GM19351 (cell line): ENCODE data around the gene ALG1.
A peak's percentile ranks its signal among the peaks of the same experiment; 100 is the strongest.
"Not testable (repeated sequence)": the region's sequence is repeated elsewhere in the genome, so short reads cannot be mapped to it uniquely, and the experiment has no call there.

ENCODE experiments used
- ATAC-seq: cut with Tn5 transposase; IDR thresholded peaks from one replicate; pipeline ENCODE4 v1.9.1; 2021; ENCODE audit warnings: mild to moderate bottlenecking, moderate library complexity; ENCODE audit not compliant: unreplicated experiment

ALG1 gene

GRCh38 chr16:5097061-5097469 is 25.4 kb downstream of the ALG1 start:
- ATAC-seq: not testable (repeated sequence)

GRCh38 chr16:5097470-5098220 is 26.0 kb downstream of the ALG1 start, which contains the start of gene EEF2KMT:
TSS of gene EEF2KMT (minus strand) at chr16:5097795. CDS start at chr16:5097739, 56 bp downstream.
- ATAC-seq: peak; percentile 90

- ATAC-seq: peak; percentile 69
These were observed 26.8 kb downstream of the ALG1 start for GRCh38 chr16:5098221-5099159.

- not testable (repeated sequence) for ATAC-seq
These were observed 27.5 kb downstream of the ALG1 start for GRCh38 chr16:5099174-5099573.

DNA sequence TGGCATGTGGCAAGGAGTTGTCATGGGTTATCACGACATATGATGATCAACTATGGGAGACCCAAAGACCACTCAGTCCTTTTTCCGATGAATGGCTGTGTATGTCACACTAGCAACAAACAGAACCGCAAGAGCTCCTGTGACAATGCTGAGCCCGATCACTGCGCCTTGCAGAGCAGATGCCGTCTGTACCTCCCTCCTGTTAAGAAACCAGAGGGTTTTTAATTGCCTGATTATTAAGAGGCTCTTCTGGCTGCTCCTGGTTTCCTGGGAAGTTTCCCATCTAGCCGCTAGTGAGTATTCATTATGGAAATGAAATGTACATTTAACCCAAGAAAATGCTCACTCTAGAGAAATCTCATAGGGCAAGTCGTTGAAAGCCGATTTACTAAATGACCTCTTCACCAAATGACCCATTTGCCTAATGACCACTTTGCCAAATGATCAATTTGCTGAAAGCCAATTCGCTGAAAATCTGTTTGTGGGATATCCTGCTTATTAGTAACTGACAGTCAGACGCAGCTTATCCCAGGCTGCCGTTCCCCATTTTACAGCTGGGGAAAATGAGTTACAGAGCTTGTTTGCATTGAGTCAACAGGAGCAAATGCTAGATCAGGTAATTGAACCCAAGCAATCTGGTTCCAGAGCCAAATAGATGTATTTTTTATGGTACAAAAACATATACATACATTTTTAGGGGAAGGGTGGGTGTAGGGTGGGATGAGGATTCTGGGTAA is 31.8 kb downstream of the ALG1 start:
- ATAC-seq: not testable (repeated sequence)

DNA sequence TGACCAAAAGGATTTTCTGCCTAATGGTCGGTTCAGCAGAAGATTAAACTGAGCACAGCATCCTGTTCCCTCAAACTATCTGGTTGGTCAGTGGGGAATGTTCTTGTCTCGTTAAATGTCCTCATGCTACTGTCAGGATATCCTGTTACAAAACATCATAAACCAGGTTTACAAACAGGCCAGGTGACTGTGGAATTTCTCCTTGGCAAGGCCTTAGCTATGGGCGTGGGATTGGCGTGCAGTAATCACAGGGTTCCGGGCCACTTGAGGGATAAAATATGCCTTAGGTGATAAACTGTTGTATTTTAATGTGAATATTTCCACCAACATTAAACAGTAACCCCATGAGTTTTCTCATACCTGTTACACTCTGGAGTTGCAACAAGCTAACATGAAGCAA is 33.4 kb downstream of the ALG1 start:
- ATAC-seq: not testable (repeated sequence)

GRCh38 chr16:5108505-5109158 is 37.0 kb downstream of the ALG1 start:
- no peak for ATAC-seq

DNA sequence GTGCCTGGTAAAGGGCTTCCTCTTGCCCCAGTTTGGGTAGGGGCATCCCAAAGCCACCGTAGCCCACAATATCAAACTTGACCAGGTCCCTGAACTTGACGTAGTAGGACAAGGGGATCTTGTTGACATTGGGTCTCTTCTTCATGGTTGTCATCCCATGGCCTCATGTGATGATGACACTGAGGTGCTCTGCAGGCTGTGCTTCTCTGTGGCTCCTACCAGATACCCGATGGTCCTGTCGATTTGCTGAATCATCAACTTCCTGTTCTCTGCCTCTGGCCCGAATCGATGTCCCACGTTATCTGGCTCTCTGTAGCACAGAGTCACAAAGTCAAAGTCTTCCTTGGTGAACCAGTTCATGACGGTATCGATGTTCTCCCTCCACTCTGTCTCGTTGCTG is 39.3 kb downstream of the ALG1 start:
- not testable (repeated sequence) for ATAC-seq

- not testable (repeated sequence) for ATAC-seq
These were observed 45.2 kb downstream of the ALG1 start for GRCh38 chr16:5116780-5117295.

DNA sequence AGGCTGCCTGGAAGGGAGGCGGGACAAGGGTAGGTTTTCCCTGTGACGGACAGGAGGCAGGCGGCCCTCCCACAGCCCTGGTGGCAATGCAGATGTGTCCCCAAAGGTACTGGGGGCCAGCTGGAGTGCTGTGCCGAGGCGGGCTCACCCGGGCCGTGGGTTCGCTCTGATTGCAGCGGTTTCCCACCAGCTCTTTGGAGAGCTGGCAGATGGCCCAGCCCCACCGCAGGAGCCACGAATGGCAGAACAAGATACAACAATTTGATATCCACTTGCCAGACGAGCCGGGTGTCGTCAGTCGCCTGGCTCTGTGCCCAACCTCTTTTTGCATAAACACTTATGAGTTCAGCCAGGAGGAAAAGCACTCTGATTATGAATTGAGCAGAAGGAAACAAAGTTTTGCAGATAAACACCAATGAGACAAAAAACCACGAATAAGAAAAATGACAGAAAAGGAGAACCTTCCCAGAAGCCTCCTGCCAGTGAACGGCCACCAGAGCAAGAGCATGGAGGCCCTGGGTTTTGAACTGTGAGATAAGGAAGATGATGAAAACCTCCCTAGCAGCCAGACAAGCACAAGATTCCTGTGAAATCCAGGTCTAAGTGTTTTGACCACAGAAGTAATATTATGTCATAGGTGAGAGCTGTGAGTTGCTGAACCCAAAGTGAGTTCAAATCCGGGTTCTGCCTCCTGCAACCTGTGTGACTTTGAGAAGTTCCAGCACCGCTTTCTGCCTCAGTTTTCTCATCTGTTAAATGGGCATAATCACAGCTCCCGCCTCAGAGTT is 45.9 kb downstream of the ALG1 start:
- ATAC-seq: not testable (repeated sequence)

GRCh38 chr16:5131467-5132004 is 59.9 kb downstream of the ALG1 start:
- not testable (repeated sequence) for ATAC-seq

GRCh38 chr16:5132915-5133600 is 61.4 kb downstream of the ALG1 start:
- ATAC-seq: not testable (repeated sequence)

DNA sequence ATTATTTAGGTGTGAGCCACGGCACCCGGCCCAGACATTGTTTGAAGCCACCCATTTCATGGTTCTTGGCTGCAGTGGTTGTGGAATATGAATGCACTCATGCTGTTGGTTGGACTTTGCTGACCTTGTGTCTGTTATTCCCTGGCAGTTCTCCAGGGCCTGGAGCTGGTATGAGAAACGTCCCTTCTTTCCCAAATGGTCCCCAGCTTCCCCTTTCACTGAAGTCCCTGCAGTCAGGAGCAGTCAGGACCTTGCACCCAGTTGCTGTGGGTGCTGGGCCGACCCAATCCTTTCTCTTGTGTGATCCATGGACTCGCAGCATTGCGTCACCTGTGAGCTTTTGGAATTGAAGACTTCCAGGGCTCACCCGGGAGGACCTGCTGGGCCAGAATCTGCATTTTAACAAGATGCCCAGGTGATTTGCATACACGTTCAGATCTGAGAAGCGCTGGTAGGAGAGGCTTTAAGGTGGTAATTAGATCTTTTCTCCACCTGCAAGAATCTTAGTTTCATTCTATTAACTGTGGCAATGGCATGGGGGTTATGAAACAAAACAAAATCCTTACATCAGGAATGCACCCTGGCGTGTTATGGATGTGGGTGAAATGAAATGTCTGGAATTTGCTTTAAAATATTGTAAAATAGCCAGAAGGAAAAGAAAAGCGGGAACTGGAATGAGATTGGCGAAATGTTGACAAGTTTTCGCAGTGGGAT is 63.3 kb downstream of the ALG1 start:
- not testable (repeated sequence) for ATAC-seq
